Activated CD4-positive, CD25-positive, alpha-beta regulatory T cell treated with anti-CD3 and anti-CD28 coated beads, Interleukin-2, amount 50 U/mL, for 72 hours (primary cell): Measurements from ENCODE around the gene ADAT1.
A peak's percentile ranks its signal among the peaks of the same experiment; 100 is the strongest.

ENCODE experiments used
- DNase-seq: peaks from one replicate; pipeline ENCODE4 v3.0.0; 2021

The ADAT1 gene

GRCh38 chr16:75622761-75623605 is at the start of gene ADAT1:
Gene ADAT1, minus strand, starts transcription at chr16:75623281. Its CDS starts 2,482 bp downstream, at chr16:75620799.
- peak; percentile 94 for DNase-seq

- no peak for DNase-seq
These were observed 44.4 kb upstream of the ADAT1 start for GRCh38 chr16:75667503-75667902.

- no peak for DNase-seq
These were observed 37.7 kb upstream of the ADAT1 start for GRCh38 chr16:75660726-75661302.

GRCh38 chr16:75660321-75660720 is 37.2 kb upstream of the ADAT1 start:
- no peak for DNase-seq

- DNase-seq = no peak
These were observed 35.1 kb upstream of the ADAT1 start for GRCh38 chr16:75658175-75658574.

- DNase-seq = no peak
These were observed 30.8 kb upstream of the ADAT1 start for GRCh38 chr16:75653922-75654321.

- peak; percentile 84 for DNase-seq
These were observed 25.4 kb upstream of the ADAT1 start for GRCh38 chr16:75648265-75649076.

GRCh38 chr16:75647492-75648264 is 24.6 kb upstream of the ADAT1 start, which contains the start of the genes KARS1 and TERF2IP:
Gene KARS1, minus strand, starts transcription at chr16:75647665. Its CDS starts 26 bp downstream, at chr16:75647639.
Gene TERF2IP, plus strand, starts transcription at chr16:75647773. Its CDS starts 110 bp downstream, at chr16:75647883.
- DNase-seq = peak; percentile 94

- no peak for DNase-seq
These were observed 24.0 kb upstream of the ADAT1 start for GRCh38 chr16:75647112-75647491.

GRCh38 chr16:75644240-75645012 is 21.3 kb upstream of the ADAT1 start:
- no peak for DNase-seq

GRCh38 chr16:75640598-75640997 is 17.5 kb upstream of the ADAT1 start:
- DNase-seq = no peak

- DNase-seq = no peak
These were observed 12.0 kb upstream of the ADAT1 start for GRCh38 chr16:75635036-75635435.

- DNase-seq = no peak
These were observed 9.8 kb upstream of the ADAT1 start for GRCh38 chr16:75632857-75633256.

- DNase-seq = no peak
These were observed 7.0 kb upstream of the ADAT1 start for GRCh38 chr16:75630052-75630451.

- DNase-seq = no peak
These were observed 6.1 kb upstream of the ADAT1 start for GRCh38 chr16:75629132-75629531.

GRCh38 chr16:75628351-75628750 is 5.3 kb upstream of the ADAT1 start:
- no peak for DNase-seq

GRCh38 chr16:75627851-75628250 is 4.8 kb upstream of the ADAT1 start:
- no peak for DNase-seq

- no peak for DNase-seq
These were observed 3.7 kb upstream of the ADAT1 start for GRCh38 chr16:75626806-75627205.

- DNase-seq = no peak
These were observed 1.8 kb upstream of the ADAT1 start for GRCh38 chr16:75624921-75625334.

GRCh38 chr16:75621170-75621477 is 2.0 kb downstream of the ADAT1 start:
- no peak for DNase-seq

GRCh38 chr16:75620326-75621169 is 2.5 kb downstream of the ADAT1 start:
- no peak for DNase-seq
